ENCODE results near the gene HSPA12A.

HSPA12A gene

GRCh38 chr10:116621476-116621875 is 120.9 kb downstream of the HSPA12A start:
- Histone ChIP-seq H3K79me2 (ENCODE audit: control insufficient read depth, insufficient read depth, low read length, poor library complexity) (no peaks in the 10 kb centered on the region), H3K36me3 (ENCODE audit: control insufficient read depth in 1 of 2, insufficient read depth in 2 of 2, low read length in 2 of 2) (no peaks in the 10 kb centered on the region), H3K4ac (ENCODE audit: low read depth, low read length) (no peak overlapping the region), H3K14ac (ENCODE audit: low read length) (no peak overlapping the region), H3K79me1 (ENCODE audit: low read length) (no peaks in the 10 kb centered on the region), H3K23ac (ENCODE audit: low read length) (no peak overlapping the region), H3K9me3 (ENCODE audit: insufficient read depth, low read depth, low read length) (no peaks in the 10 kb centered on the region), H3K27ac (ENCODE audit: low read depth, low read length) (no peak overlapping the region), H3K18ac (ENCODE audit: low read length) (no peak overlapping the region), H4K8ac (ENCODE audit: low read depth, low read length) (no peak overlapping the region), H3K4me1 (ENCODE audit: control insufficient read depth in 1 of 2, insufficient read depth in 2 of 2, low read length in 2 of 2) (no peaks in the 10 kb centered on the region), H4K91ac (ENCODE audit: low read depth, low read length) (no peak overlapping the region), H2BK5ac (ENCODE audit: low read depth, low read length, poor library complexity) (no peak overlapping the region), H2BK12ac (ENCODE audit: low read length) (no peak overlapping the region), H2BK120ac (ENCODE audit: insufficient read depth, low read length, poor library complexity) (no peak overlapping the region), H2AFZ (ENCODE audit: insufficient read depth, low read length, poor library complexity) (no peak overlapping the region), H4K12ac (ENCODE audit: low read depth, low read length) (no peak overlapping the region), H3K27me3 (ENCODE audit: insufficient read depth, low read length) (no peaks in the 10 kb centered on the region), H3K4me3 (ENCODE audit: low read depth, low read length) (no peak overlapping the region), H3K9ac (ENCODE audit: low read length) (no peak overlapping the region), H3K4me2 (ENCODE audit: low read length) (no peak overlapping the region), H2AK5ac (ENCODE audit: low read length) (no peak overlapping the region)
- no CpG with 5 or more reads among the region's 8 CpGs for WGBS (ENCODE audit: extremely low coverage, insufficient coverage, insufficient read length)
- no peak for DNase-seq
